Limb (tissue), 2 donors: ENCODE data around the gene HLA-DOB.
A peak's percentile ranks its signal among the peaks of the same experiment; 100 is the strongest.

Source experiments
- DNase-seq, 2 donors: peaks; one replicate each; pipeline ENCODE4 v3.0.0-alpha.2; 2016; ENCODE audit errors: extremely low spot score in 2 of 2

The HLA-DOB gene

GRCh38 chr6:32843979-32844838, 27.4 kb upstream of the HLA-DOB start, which contains the start of gene PSMB8:
PSMB8 (minus strand) TSS chr6:32844047; CDS start chr6:32843996, 51 bp downstream.
- DNase-seq = peak; percentile 91 to 93

GRCh38 chr6:32843331-32843978, 26.7 kb upstream of the HLA-DOB start:
- no peak for DNase-seq

DNA sequence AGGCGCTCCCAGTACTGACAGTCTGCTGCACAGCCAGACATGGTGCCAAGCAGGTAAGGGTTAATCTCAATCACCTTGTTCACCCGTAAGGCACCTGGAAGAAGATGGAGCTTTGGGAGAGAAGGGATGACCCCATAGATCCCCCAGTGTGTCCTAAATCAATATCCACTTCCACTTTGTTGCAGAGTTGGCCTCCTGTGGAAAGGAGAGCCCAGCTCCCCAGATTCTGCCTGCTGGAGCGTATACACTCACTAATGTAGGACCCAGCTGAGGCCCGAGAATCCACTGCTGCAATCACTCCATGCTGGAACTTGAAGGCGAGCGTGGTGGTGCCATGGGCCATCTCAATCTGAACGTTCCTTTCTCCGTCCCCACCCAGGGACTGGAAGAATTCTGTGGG, 25.9 kb upstream of the HLA-DOB start:
- DNase-seq = no peak

DNA sequence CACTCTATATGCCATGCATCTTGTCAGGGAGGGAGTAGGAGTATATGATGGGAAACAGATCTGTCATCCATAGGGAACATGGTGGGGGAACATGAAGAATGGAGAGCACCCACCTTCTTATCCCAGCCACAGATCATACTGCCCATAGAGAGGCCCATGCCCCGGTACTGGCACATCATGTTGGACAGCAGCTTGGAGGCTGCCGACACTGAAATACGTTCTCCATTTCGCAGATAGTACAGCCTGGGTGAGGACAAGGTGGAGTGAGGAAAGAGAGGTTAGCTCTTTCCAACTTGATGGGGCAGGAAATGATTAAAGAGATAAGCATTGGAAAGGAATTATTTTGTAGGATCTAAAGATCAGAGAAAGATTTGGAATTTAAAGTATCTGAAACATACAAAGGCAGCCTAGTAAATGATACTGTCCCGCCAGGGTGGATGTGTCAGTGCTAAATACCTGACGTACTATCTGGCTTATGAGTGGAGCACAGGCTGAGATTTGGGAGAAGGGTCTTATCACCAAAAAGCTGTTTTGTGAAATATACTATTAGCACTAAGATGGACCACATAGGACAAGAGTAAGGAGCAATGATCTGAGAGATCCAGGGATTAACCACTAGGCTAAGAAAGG, 25.3 kb upstream of the HLA-DOB start:
- DNase-seq = no peak

DNA sequence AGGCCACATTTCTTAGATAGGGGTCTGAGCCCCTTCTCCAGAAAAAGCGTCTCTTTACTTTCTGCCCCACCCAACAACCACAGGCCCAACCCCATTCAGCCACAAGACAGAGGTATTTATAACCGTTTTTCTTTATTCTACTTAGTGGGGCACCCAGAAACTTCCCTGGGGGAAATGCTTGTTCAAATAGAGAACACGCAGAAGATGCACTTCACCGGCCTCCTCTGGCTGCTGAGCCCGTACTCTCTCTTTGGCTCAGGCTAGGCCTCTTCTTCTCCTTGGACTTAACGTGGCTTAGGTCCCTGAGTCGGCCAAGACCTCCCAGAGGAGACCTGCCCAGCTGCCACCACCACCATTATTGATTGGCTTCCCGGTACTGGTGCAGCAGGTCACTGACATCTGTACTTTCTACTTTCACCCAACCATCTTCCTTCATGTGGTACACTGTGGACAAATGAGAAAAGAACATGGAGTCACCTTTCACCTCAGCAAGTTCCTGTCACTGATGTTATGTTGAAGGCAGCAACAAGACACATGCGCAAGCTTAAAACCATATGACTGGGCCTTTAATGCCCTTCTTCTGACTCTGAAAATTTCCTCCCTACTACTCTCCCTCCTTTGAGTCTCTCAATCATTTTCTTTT, 23.9 kb upstream of the HLA-DOB start:
- no peak for DNase-seq

GRCh38 chr6:32839356-32839755, 22.6 kb upstream of the HLA-DOB start:
- DNase-seq = no peak

DNA sequence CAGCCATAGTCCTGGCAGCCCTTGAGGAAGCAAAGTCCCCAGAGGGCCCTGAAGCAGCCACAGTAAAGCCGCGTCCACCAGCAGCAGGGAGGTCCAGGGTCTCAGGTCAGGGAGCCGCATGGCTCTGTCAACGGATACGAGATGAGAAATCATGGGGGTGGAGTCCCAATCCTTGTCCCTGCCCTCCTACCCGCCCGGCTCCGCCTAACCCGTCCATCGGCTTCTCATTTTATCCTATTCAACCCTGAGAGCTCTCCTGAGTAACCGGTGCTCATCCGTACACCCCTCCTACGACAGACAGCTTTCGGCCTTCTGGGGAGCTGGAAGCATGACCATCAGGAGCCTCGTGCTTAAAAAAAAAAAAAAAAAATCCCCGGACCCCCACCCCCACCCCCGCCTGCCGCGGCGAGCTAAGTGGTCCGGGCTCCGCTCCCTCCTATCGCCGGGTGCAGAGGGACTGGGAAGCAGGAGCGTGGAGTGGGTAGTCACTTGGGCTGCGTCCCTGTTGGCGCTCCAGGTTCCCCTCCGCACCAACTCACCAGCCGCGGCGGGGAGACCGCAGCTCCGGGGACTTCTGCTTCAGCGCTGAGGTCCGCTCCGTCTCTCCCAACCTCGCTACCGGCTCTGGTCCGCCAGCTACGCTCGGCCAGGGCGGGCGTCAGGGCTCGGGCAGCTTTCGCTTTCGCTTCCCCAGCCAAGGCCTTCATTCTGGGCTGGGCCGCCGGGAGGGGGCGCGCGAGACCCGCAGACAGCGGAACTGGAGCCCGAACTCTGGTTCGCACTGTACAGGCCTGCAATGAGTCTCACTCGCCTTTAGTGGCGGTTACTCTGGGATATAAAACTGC, 21.5 kb upstream of the HLA-DOB start, which contains the start of gene TAP2:
TSS of gene TAP2 (minus strand) at position 626 of the 845 bp plus-strand sequence. CDS start at position 120, 506 bp downstream.
- DNase-seq = peak; percentile 94 to 98

- DNase-seq = no peak
Observed at GRCh38 chr6:32837651-32838113, 20.9 kb upstream of the HLA-DOB start.

DNA sequence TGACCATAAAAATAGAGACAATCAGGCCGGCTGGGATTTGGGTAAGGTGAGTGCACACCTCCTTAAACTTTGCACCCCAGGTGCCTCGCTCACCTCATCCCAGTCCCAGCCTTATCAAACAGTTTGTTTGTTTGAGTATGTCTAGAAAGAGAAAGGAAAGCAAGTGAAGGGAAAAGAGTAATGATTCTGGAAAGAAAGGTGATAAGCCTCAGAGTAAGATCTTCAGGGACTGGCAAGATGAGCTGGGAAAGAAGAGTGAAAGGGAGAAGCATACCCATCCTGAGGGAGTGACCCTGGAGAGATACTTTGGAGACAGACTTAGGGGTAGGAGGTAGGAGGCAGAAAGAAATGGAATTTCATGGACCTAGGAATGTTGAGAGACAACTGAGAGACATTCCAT, 20.1 kb upstream of the HLA-DOB start:
- no peak for DNase-seq

DNA sequence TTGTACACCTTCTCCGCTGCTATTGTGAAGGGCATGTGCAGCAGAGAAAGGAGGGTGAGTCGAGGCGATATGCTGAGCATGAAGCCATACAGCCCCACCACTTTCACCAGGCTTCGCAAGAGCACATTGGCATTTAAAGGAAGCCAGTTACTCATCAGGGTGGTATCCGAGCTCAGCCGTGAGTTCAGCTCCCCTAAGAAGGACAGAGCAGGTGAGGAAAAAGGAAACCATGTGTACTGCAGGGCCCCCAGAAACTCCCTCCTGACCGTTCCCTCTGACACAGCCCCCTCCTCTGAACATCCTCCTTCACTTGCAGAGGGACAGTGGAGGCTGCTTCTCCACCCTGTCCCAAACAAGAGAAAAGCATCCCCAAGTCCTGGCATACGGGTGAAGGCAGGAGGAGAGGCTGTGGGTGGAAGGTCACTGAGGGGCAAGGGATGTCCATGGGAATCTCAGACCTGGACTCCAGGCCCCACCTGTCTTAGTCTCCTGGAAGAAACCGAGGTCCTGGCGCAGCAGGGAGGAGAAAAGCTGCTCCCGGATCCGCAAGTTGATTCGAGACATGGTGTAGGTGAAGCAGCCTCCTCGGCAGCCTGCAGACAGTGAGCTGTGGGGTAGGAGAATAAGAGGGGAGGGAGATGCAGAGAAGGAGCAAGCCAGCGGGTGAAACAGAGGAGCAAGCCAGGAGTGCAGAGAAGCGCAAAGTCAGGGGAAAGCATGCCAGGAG, 18.5 kb upstream of the HLA-DOB start:
- DNase-seq = no peak

DNA sequence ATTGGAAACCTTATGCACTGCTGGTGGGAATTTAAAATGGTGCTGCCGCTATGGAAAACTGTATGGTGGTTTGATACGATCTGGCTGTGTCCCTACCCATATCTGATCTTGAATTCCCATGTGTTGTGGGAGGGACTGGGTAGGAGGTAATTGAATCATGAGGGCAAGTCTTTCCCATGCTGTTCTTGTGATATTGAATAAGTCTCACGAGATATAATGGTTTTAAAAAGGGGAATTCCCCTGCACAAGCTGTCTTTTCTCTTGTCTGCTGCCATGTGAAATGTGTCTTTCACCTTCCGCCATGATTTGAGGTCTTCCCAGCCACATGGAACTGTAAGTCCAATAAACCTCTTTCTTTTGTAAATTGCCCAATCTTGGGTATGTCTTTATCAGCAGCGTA, 16.9 kb upstream of the HLA-DOB start:
- no peak for DNase-seq

GRCh38 chr6:32832535-32832934, 15.7 kb upstream of the HLA-DOB start:
- DNase-seq = no peak

DNA sequence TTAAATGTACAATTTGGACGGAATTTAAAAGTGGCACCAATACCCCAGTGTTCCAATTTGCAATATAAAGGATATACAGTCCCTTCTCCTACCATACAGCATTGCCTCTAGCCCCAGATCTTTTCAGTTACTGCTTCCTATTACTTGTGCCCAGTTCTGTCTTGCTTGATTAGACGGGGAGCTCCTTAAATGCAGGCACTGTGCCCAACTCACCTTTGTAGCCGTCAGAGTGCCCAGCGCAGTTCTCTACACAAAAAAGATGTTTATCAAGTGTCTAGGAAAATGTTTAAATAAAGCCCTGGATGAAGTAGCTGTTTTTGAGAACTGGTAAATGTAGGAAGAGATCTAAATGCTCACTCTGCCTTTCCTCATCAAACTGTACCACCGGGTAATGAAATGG, 14.1 kb upstream of the HLA-DOB start:
- no peak for DNase-seq

GRCh38 chr6:32830017-32830416, 13.2 kb upstream of the HLA-DOB start:
- DNase-seq = no peak

- no peak for DNase-seq
Observed at GRCh38 chr6:32829495-32829894, 12.7 kb upstream of the HLA-DOB start.

DNA sequence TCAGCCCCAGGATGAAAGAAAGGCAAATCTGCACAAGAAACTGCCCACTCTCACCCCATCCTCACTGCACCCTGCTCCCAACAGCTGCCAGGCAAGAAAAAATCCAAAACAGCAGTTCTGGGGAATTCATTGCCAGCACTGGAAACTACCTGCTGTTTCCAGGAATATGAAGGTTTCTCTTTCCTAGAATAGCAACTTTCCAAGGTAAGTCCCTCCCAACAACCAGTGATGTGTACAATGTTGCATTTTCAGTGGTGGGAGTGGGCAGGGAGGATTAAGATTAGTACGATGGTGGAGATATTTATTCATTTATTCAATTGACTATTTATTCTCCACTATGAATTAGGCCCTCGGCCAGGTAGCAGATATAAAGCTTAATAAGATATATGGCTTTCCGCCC, 10.2 kb upstream of the HLA-DOB start:
- no peak for DNase-seq

- DNase-seq = peak in 1 of 2 donors; percentile 13
Observed at GRCh38 chr6:32825966-32826365, 9.2 kb upstream of the HLA-DOB start.

DNA sequence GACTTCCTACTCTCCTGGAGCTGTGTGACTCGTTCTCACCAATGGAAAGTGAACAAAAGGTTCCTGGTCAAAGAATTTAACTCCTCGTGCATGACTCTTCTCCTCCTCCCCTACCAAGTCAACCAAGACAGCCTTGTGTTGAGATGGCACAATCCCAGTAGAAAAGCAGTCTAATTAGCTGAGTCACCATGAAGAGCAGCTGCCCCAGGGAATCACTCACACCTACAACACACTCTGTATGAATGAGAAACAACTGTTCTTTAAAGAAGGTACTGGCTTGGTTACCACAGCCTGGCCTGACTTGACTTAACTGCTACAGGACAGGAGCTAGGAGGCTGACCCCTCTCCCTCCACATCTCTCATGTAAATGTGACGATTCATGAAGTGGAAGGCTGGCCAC, 2.9 kb upstream of the HLA-DOB start:
- no peak for DNase-seq

DNA sequence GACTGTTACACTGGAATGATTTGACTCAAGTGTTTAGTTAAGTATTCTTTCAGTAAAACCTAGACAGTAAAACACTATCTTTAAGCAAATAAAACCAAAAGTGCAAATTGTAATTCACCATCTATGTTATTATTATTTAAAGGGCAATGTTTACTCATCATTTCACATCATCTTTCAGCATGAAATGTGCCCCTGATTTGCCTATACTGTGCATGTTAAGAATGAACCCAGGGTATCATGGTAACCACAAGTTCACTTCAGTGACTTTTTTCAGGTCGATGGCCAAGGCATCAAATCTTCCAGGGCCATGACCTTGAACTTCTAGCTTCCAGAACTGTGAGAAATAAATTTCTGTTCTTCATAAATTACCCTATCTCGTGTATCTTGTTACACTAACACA, 2.1 kb upstream of the HLA-DOB start:
- no peak for DNase-seq

- no peak for DNase-seq
Observed at GRCh38 chr6:32815996-32816395, 806 bp downstream of the HLA-DOB start.
